Measurements from ENCODE around the gene C21orf91. TPM values are rescaled to one million over a fixed set of nuclear protein-coding genes. Genes with fewer than 3 reads are reported as not detected.
"Not testable (repeated sequence)": the region's sequence is repeated elsewhere in the genome, so short reads cannot be mapped to it uniquely, and the experiment has no call there.

C21orf91 gene
- polyA plus RNA-seq, 1 donor from 2014 or later = 18.2 TPM

GRCh38 chr21:17777072-17777765, 41.9 kb downstream of the C21orf91 start:
- H3K27me3 Mint-ChIP-seq = no peaks in the 10 kb centered on the region
- H3K4me1 Mint-ChIP-seq = peaks cover 31 to 50% (median 38%) of the 10 kb centered on the region in 3 donors
- no peaks in the 10 kb centered on the region for H3K36me3 Mint-ChIP-seq
- no peak overlapping the region for H3K27ac Mint-ChIP-seq
- peak overlapping the region in 1 of 4 donors; percentile 9 for H3K4me3 Mint-ChIP-seq
- H3K9me3 Mint-ChIP-seq = peaks cover 0 to 10% (median 0%) of the 10 kb centered on the region in 3 donors

DNA sequence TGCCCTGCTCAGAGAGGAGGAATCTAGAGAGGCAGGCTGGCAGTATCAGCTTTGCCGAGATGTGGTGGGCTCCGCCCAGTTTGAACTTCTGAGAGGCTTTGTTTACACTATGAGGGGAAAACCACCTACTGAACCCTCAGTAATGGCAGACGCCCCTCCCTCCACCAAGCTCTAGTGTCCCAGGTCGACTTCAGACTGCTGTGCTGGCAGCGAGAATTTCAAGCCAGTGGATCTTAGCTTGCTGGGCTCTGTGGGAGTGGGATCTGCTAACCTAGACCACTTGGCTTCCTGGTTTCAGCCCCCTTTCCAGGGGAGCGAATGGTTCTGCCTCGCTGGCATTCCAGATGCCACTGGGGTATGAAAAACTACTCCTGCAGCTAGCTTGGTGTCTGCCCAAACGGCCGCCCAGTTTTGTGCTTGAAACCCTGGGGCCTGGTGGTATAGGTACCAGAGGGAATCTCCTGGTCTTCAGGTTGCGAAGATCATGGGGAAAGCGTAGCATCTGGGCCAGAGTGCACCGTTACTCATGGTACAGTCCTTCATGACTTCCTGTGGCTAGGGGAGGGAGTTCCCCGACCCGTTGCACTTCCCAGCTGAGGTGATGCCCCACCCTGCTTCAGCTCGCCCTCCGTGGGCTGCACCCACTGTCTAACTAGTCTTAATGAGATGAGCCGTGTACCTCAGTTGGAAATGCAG, 43.6 kb downstream of the C21orf91 start:
- H3K4me1 Mint-ChIP-seq = peaks cover 19 to 34% (median 23%) of the 10 kb centered on the region in 3 donors
- H3K27me3 Mint-ChIP-seq = no peaks in the 10 kb centered on the region
- no peaks in the 10 kb centered on the region for H3K36me3 Mint-ChIP-seq
- peak overlapping the region; percentile 19 to 80 (median 74) for H3K4me3 Mint-ChIP-seq
- H3K27ac Mint-ChIP-seq = peak overlapping the region in 1 of 3 donors; percentile 76
- peaks cover 2 to 14% (median 5%) of the 10 kb centered on the region in 3 donors for H3K9me3 Mint-ChIP-seq

DNA sequence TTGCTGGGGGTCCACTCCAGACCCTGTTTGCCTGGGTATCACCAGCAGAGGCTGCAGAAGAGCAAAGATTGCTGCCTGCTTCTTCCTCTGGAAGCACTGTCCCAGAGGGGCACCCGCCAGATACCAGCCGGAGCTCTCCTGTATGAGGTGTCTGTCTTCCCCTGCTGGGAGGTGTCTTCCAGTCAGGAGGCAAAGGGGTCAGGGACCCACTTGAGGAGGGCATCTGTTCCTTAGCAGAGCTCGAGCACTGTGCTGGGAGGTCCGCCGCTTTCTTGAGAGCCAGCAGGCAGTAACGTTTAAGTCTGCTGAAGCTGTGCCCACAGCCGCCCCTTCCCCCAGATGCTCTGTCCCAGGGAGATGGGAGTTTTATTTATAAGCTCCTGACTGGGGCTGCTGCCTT, 44.1 kb downstream of the C21orf91 start:
- not testable (repeated sequence) for H3K27me3 Mint-ChIP-seq, H3K27ac Mint-ChIP-seq, H3K36me3 Mint-ChIP-seq
- H3K4me1 Mint-ChIP-seq = peaks cover 13 to 28% (median 20%) of the 10 kb centered on the region in 3 donors
- H3K4me3 Mint-ChIP-seq = peak overlapping the region in 2 of 4 donors; percentile 76 to 80
- H3K9me3 Mint-ChIP-seq = peaks cover 2 to 14% (median 5%) of the 10 kb centered on the region in 3 donors

GRCh38 chr21:17769447-17769845, 49.7 kb downstream of the C21orf91 start:
- Mint-ChIP-seq H3K4me1 (peaks cover 0 to 2% (median 0%) of the 10 kb centered on the region in 3 donors), H3K9me3 (peaks cover 2 to 14% (median 7%) of the 10 kb centered on the region in 3 donors), H3K27me3 (no peaks in the 10 kb centered on the region), H3K4me3 (no peak overlapping the region), H3K27ac (no peak overlapping the region), H3K36me3 (peaks cover 5% of the 10 kb centered on the region)

DNA sequence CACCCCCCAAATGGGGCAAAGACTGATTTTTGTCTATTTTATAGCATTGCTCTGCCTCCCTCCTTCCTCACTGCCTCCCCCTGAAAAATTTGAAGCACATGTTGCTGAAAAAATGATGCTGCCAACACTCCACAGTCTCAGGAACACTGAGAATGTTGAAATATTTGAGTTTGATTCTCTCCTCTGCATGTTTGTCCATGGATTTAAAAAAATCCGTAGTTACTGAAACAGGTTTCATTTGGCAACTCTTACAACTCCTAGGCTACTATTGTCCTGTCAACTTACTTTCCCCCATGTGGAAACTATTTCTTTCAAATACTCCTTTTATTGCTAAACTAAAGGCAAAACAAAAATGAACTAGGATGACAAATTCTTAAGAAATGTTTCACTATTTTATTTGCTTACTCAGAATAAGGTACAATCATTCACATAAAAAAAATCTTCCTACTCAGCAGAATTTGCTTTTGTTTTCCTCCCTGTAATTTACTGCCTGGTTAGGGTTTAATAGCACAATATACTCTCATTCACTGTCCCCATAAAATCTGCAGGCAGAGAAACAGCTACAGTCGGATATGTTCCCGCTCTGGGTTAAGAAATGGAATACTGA, 50.2 kb downstream of the C21orf91 start:
- H3K27me3 Mint-ChIP-seq = no peaks in the 10 kb centered on the region
- no peak overlapping the region for H3K4me3 Mint-ChIP-seq
- no peak overlapping the region for H3K27ac Mint-ChIP-seq
- peaks cover 5% of the 10 kb centered on the region for H3K36me3 Mint-ChIP-seq
- peaks cover 2 to 9% (median 7%) of the 10 kb centered on the region in 3 donors for H3K9me3 Mint-ChIP-seq
- peaks cover 0 to 2% (median 0%) of the 10 kb centered on the region in 3 donors for H3K4me1 Mint-ChIP-seq

DNA sequence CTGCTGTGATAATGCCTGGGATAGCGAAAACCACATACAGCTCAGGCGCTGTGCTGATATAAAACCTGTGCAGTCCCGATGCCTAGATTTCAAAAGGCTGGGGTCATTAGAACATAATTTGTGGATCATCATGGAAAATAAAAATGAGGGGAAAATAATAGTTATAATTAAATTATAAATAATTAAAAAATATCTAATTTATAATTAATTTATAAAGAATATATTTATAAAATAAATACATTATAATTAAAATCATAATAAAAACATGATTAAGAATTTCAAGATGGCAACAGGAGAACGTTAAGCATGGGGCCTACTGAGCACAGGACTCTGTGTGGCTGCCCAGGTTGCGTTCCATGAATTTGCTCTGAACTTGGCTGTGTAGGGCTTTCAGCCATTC, 53.9 kb downstream of the C21orf91 start:
- H3K9me3 Mint-ChIP-seq = peaks cover 0 to 2% (median 0%) of the 10 kb centered on the region in 3 donors
- no peak overlapping the region for H3K27ac Mint-ChIP-seq
- H3K4me3 Mint-ChIP-seq = no peak overlapping the region
- H3K36me3 Mint-ChIP-seq = peaks cover 5% of the 10 kb centered on the region
- no peaks in the 10 kb centered on the region for H3K27me3 Mint-ChIP-seq
- H3K4me1 Mint-ChIP-seq = peaks cover 0 to 2% (median 0%) of the 10 kb centered on the region in 3 donors

DNA sequence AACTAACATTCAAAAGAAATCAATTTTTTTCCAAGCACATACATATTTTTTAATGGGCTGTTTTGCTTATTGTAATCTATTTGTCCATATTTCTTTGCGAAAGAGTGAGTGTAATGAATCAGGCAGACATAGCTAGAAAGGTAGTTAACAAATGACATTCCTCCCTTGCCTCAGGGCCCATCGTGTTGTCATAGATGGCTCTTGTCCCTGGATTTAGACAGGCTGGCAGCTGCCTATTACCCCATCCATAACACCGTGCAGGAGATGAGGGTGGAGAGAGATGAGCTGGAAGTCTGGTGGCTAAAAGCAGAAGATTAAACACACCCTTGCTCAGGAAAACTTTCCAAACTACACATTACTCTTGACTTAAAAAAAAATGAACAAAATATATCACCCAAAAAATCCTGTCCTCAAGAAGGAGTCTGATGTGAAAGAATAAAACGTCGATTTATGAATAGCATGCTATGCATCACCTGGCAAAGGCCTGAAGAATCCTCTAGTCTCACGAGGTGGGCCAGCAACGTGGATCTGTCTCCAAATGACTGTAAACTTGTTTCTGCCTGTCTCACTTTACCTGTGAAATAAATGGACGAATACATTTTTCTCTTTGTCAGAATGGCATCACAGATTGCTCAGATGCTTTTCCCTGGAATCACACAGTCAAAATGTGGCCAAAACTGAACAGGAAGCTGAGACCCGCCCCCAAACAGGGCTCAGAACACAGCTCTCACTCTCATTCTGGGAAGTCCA, 55.7 kb downstream of the C21orf91 start:
- Mint-ChIP-seq H3K9me3 (peaks cover 0 to 2% (median 0%) of the 10 kb centered on the region in 3 donors), H3K27me3 (no peaks in the 10 kb centered on the region), H3K4me3 (no peak overlapping the region), H3K27ac (no peak overlapping the region), H3K36me3 (peaks cover 5% of the 10 kb centered on the region), H3K4me1 (peaks cover 0 to 2% (median 0%) of the 10 kb centered on the region in 3 donors)

- no peak overlapping the region for H3K4me3 Mint-ChIP-seq
- H3K27ac Mint-ChIP-seq = no peak overlapping the region
- H3K27me3 Mint-ChIP-seq = no peaks in the 10 kb centered on the region
- H3K36me3 Mint-ChIP-seq = no peaks in the 10 kb centered on the region
- no peaks in the 10 kb centered on the region for H3K4me1 Mint-ChIP-seq
- H3K9me3 Mint-ChIP-seq = no peaks in the 10 kb centered on the region
Observed at GRCh38 chr21:17759511-17760178, 59.5 kb downstream of the C21orf91 start.

DNA sequence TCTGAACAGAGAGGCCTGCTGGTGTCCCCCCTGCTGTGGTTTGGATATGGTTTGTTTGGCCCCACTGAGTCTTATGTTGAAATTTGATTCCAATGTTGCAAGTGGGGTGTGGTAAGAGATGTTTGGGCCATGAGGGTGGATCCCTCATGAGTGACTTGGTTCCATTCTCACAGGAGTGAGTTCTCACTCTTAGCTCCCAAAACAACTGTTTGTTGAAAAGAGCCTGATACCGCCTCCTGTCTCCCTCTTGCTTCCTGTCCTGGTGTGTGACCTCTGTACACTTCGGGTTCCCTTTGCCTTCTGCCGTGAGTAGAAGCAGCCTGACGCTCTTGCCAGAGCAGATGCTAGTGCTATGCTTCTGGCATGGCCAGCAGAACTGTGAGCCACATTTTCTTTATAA, 60.5 kb downstream of the C21orf91 start:
- Mint-ChIP-seq H3K9me3 (no peaks in the 10 kb centered on the region), H3K36me3 (no peaks in the 10 kb centered on the region), H3K27ac (peak overlapping the region in 1 of 3 donors; percentile 10)

DNA sequence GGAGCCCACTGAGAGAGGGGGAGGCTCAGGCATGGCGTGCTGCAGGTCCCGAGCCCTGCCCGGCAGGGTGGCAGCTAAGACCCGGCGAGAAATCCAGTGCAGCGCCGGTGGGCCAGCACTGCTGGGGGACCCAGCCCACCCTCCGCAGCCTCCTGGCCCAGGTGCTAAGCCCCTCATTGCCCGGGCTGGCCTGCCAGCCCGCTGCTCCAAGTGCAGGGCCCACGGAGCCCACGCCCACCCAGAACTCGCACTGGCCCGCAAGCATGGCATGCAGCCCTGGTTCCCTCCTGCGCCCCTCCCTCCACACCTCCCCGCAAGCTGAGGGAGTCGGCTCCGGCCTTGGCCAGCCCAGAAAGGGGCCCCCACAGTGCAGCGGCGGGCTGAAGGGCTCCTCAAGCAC, 61.5 kb downstream of the C21orf91 start:
- Mint-ChIP-seq H3K4me3 (no peak overlapping the region), H3K27me3 (no peaks in the 10 kb centered on the region), H3K36me3 (no peaks in the 10 kb centered on the region), H3K9me3 (no peaks in the 10 kb centered on the region), H3K27ac (no peak overlapping the region), H3K4me1 (no peaks in the 10 kb centered on the region)

More for the DNA sequence above, 60.5 kb downstream of the C21orf91 start:
- Mint-ChIP-seq H3K27me3 (no peaks in the 10 kb centered on the region), H3K4me3 (peak overlapping the region in 1 of 4 donors; percentile 21), H3K4me1 (no peaks in the 10 kb centered on the region)

DNA sequence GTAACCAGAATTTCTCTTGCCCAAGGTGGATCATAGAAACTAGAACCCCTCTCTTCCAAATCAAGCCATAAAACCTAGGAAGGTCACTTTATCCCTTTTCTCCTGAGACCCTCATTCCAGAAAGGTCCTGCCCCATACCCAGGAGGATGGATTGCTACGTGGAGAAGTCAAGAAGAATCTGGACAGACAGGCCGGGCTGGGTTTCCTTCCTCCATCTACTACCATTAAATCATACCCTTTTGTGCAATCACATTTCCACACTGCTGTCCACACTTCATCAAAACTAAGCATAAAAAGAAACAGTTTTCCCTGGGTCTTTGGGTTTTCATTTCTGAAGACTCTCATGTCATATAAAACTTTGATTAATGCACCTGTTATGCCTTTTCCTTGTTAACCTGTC, 65.4 kb downstream of the C21orf91 start:
- Mint-ChIP-seq H3K4me3 (no peak overlapping the region), H3K9me3 (no peaks in the 10 kb centered on the region), H3K4me1 (no peaks in the 10 kb centered on the region), H3K27ac (no peak overlapping the region), H3K36me3 (no peaks in the 10 kb centered on the region), H3K27me3 (no peaks in the 10 kb centered on the region)

GRCh38 chr21:17752171-17752570, 67.0 kb downstream of the C21orf91 start:
- Mint-ChIP-seq H3K9me3 (no peaks in the 10 kb centered on the region), H3K4me1 (no peaks in the 10 kb centered on the region), H3K4me3 (no peak overlapping the region), H3K27ac (no peak overlapping the region), H3K27me3 (no peaks in the 10 kb centered on the region), H3K36me3 (no peaks in the 10 kb centered on the region)

DNA sequence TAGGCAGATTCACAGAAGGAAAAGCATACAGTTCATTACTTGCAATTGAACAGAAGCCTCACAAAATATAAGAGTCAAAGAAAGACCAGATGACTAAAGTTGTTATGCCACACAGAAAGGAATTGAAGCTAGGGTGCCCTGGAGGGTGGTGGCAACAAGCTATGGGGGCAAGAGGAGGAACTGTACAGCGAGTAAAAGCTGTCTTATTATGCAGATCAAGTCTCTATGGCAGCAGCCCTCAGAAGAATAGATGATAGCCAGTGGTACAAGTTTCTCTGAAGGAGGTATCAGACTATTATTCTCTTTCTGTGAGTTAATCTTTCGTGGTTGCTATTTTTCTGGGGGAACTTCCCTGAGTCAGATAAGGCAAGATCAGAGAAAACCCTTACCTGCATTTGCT, 72.2 kb downstream of the C21orf91 start:
- H3K9me3 Mint-ChIP-seq = peaks cover 0 to 4% (median 0%) of the 10 kb centered on the region in 3 donors
- H3K27ac Mint-ChIP-seq = no peak overlapping the region
- H3K27me3 Mint-ChIP-seq = no peaks in the 10 kb centered on the region
- peaks cover 1% of the 10 kb centered on the region for H3K36me3 Mint-ChIP-seq
- no peak overlapping the region for H3K4me3 Mint-ChIP-seq
- H3K4me1 Mint-ChIP-seq = no peaks in the 10 kb centered on the region

DNA sequence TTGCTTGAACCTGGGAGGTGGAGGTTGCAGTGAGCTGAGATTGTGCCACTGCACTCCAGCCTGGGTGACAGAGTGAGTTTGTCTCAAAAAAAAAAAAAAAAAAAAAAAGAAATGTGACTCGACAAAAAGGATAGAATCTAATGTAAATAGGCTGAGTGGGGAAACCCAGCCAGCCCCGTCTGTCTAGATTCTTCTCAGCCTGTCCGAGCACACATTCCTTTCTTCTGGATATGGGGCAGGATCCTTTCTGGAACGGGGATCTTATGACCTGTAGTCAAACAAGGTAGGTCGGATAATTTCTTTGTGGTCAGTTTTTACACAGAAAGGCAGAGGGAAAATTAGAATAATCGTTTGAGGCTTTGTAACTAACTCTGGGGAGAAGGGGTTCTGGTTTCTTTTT, 74.1 kb downstream of the C21orf91 start:
- no peak overlapping the region for H3K27ac Mint-ChIP-seq
- H3K27me3 Mint-ChIP-seq = no peaks in the 10 kb centered on the region
- no peaks in the 10 kb centered on the region for H3K4me1 Mint-ChIP-seq
- peaks cover 4% of the 10 kb centered on the region for H3K36me3 Mint-ChIP-seq
- no peak overlapping the region for H3K4me3 Mint-ChIP-seq
- peaks cover 0 to 4% (median 0%) of the 10 kb centered on the region in 3 donors for H3K9me3 Mint-ChIP-seq

All from IgD-negative memory B cell (primary cell).